Uterus (tissue), 2 donors: Measurements from ENCODE around the gene MARCKS.

Experiments used
- CTCF ChIP-seq, 4 experiments: fragments of 200-600 bp in 2 of 4; fragments of 450-650 bp in 2 of 4; sonication (generic) in 2 of 4; IDR thresholded peaks; one replicate each; pipeline ENCODE4 v1.5.1; 2016 to 2019; ENCODE audit warnings: antibody characterized with exemption in 4 of 4, mild to moderate bottlenecking in 2 of 4, moderate library complexity in 1 of 4
- POLR2A ChIP-seq, 2 donors: fragments of 450-650 bp; IDR thresholded peaks; one replicate each; pipeline ENCODE4 v1.6.1; 2016; ENCODE audit warnings: antibody characterized with exemption in 2 of 2, mild to moderate bottlenecking in 1 of 2, moderate library complexity in 1 of 2

- no peak for TF ChIP-seq CTCF (IDR thresholded peaks at IDR 0.05)
- no peak for TF ChIP-seq POLR2A (IDR thresholded peaks at IDR 0.05)
Measured at GRCh38 chr6:113857556-113858479, 673 bp downstream of the MARCKS start.
